GM21786 (cell line): ENCODE data around the gene F10.

ENCODE experiments used
- ATAC-seq: cut with Tn5 transposase; IDR thresholded peaks from one replicate; pipeline ENCODE4 v1.9.1; 2021; ENCODE audit not compliant: unreplicated experiment

Gene F10

DNA sequence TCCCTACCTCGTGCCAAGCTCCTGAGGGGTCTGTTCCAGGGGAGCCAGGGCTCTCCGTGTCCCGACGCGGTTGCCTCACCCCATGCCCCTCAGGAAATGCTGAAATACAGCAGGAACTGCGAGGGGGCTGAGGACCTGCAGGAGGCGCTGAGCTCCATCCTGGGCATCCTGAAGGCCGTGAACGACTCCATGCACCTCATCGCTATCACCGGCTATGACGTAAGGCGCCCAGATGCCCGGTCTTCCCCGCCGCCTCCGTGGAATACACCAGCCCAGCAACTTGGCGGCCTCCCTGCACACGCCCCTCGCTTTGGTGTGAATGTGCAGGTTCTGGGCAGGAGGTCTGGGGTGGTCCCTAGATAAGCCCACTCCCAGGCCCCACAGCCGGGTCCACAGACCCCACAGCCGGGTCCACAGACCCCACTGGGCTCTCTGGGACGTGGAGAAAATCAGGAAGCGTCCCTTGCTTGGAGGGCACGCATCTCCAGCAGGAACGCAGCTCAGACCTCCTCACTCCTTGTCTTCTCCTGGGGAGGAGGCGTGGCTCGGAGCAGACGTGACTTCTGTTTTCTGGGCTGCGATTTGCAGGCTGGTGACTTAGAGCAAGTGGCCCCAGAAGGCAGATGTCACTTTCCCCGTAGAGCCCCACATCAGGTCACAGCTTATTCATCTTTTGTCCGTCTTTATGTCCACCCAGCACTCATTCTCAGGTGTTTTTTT, 36.4 kb upstream of the F10 start:
- no peak for ATAC-seq

DNA sequence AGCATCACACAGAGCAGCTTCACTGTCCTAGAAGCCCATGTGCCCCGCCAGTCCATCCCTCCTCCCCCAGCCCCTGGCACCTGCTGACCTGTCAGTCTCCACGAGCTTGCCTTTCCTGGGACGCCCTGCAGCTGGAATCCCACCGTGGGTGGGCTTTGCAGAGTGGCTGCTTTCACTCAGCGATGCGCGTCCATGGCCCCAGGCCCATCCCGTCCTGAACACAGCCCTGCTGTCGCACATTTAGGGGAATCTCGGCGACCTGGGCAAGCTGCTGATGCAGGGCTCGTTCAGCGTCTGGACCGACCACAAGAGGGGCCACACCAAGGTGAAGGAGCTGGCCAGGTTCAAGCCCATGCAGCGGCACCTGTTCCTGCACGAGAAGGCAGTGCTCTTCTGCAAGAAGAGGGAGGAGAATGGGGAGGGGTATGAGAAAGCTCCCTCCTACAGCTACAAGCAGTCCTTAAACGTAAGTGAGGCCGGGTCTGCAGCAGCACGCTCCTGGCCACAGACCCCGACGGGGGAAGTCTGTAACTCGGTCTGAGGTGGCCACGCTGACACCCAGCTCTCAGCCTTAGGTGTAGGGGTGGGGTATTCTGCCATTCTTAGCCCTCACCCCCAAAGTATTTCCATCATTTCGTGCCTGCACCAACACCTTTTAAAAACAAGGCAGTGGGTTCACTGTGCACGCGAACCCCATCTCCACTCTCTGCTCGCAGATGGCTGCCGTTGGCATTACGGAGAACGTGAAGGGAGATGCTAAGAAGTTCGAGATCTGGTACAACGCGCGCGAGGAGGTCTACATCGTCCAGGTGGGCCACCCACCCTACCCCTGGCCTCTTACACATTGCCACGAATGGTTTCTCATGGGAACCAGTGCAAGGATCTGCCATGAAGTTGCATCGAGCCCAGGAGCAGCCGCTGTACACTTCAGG, 35.3 kb upstream of the F10 start:
- no peak for ATAC-seq

DNA sequence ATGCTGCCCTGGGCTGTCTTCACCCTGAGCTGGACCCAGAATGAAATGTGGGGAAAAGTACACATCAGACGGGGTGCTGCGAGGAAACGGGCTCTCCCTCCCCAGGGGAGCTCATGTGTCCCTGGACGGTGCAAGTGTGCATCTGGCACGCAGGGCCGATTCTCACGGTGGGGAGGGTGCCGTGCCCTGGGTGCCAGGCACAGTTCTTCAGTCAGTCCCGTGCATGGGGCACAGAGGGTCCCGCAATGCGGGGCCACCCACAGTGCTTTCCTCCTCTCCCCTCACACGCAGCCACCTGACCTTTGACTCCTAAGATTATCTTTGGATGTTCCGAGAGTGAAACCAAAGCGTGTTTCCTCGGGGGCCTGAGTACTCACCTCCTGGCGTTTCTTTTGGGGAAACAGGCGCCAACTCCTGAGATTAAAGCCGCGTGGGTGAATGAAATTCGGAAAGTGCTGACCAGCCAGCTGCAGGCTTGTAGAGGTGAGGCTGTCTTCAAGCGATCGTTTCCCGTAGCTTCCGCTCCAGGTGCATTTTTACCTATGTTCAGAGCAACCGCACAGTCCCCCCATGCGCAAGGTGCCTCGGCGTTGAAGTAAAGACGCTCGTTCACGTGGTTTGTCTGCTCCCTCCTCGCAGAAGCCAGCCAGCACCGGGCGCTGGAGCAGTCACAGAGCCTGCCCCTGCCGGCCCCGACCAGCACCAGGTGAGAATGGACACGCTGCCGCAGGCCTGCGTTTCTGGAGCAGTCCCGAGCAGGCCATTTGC, 34.5 kb upstream of the F10 start:
- no peak for ATAC-seq

DNA sequence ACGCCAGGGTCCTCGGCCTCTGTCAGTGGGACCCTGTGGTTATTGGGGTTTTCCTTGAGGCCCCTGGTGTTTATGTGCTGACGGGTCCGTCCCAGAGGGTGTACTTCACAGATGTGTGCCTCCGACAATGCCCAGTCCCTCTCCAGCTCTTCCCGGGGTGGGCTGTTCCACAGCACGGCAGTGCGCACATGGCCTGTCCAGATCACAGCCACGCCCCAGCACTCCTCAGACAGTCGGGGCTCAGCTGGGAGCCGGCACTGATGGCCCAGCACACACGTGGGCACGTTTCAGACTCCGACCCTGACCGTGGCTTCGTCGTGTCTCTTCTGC, 33.9 kb upstream of the F10 start:
- ATAC-seq: no peak

DNA sequence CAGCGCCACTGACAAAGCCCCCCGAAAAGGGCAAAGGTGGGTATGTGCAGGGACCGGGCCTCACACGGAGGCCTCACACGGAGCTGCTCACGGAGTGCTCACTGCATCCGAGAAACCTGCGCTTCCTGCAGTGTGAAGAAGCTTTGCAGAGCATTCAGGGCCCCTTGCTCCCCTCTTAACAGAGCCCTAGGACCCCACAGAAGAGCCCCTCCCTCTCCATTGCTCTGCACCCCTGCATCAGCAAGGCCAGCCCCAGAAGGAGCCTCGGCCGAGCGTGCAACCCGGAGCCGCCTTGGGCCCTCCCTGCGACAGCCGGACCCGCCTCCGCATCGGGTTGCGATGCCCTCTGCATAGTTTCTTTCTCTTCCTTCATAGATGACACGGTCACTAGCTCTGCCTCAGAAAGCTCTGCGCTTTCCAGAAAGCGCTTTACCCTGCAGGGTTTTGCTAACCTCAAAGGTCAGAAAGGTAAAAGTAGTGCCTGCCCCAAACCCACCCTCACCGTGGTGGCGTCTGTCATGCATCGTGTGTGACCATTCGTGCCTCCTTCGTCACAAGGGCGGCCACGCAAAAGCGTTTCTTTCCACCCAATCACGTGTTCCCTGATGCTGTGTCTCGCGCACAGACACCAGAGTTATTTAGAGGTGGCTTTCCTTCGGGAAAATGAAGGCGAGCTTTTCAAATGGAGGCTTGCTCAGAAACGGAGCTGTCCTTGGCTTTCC, 32.7 kb upstream of the F10 start:
- no peak for ATAC-seq

DNA sequence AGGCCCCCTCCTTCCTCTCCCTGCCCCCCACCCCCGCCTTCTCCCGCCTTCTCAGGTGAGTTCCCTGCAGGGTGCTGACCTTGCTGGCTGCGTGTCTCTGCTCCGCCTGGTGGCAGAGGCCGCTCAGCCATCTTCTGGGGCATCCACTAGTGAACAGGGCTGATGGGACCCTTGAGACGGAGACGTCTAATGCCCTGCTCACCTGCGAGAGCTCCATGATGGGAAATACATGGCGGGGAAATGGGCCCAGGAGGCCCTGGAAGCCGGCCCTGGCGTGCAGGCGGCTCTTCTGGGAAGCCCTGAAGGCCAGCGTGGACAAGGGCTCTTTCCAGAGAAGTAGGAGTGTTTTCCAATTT, 32.2 kb upstream of the F10 start:
- no peak for ATAC-seq

DNA sequence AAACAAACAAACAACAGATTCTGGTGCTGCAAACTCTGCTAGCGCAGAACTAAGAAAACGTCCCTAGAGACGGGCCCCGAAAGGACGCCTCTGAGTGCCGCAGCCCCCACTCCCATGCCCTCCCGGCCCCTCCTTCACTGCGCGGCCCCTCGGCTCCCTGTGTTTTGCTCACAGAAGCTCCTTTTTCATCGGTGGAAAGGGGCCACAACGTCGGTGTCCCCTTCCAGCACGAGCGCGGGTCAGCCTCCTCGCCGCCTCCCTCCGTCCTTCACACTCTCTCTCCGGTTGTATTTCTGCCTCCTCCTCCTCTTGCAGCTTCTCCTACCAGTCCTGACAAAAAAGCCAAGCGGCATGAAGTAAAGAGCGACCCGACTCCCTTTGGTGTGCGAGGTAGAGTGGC, 31.8 kb upstream of the F10 start:
- ATAC-seq: no peak

DNA sequence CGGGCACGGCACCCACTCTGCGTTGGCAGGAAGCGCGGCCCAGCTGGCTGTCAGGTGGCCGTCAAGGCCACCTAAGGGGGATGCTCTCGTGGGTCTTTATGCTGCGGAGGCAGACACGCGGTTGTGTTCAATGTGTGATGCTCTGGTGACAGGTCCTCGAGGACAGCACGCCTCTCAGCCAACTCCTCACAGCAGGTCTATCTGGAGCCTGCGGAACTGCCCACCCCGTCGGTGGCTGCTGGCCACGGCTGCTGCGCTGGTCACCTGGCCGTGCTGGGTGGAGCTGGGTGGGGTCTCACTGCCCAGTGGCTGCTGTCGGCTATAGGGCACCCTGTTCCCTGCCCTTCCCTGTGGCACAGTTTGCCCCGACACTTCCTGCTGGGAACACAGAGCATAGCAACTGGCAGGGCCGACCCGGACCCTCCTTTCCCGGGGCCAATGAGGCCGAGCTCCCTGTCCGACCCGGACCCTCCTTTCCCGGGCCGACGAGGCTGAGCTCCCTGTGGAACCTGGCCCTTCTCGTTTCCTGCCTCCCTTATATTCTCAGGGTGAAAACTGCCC, 31.3 kb upstream of the F10 start:
- no peak for ATAC-seq

DNA sequence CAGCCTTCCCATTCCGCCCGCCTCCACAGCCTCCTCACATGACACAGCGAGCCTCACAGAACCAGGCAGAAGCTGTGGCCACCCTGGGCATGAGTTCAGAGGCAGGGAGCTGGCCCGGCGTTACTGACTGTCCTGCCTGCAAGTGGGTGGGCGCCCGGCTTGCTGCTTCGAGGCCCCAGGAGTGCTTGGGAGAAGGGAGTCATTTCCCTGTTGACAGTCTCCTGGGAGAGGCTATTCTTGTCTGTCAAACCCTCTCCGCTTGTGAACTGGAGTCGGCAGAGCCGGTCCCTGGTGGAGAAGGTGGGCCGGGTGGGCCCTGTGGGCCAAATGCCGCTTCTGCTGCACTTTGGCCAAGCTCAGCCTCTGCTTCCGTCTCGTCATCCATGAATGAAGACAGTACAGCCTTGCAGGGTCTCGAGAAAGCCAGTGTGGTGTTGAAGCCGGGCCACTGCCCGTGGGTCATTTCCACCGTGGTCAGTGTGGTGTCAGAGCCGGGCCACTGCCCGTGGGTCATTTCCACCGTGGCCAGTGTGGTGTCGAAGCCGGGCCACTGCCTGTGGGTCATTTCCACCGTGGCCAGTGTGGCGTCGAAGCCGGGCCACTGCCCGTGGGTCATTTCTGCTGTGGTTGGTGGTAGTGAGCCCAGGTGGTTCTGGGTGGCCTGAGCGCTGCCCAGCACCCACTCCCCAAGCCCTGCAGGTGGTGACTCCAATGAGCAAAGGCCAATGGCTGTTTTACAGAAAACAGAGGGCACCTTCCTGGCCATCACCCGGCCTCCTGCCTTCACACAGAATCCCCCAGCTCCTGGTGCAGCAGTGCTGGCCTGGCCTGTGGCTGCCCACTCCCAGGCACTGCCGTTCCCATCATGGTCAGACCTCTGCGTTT, 30.5 kb upstream of the F10 start:
- ATAC-seq: no peak

DNA sequence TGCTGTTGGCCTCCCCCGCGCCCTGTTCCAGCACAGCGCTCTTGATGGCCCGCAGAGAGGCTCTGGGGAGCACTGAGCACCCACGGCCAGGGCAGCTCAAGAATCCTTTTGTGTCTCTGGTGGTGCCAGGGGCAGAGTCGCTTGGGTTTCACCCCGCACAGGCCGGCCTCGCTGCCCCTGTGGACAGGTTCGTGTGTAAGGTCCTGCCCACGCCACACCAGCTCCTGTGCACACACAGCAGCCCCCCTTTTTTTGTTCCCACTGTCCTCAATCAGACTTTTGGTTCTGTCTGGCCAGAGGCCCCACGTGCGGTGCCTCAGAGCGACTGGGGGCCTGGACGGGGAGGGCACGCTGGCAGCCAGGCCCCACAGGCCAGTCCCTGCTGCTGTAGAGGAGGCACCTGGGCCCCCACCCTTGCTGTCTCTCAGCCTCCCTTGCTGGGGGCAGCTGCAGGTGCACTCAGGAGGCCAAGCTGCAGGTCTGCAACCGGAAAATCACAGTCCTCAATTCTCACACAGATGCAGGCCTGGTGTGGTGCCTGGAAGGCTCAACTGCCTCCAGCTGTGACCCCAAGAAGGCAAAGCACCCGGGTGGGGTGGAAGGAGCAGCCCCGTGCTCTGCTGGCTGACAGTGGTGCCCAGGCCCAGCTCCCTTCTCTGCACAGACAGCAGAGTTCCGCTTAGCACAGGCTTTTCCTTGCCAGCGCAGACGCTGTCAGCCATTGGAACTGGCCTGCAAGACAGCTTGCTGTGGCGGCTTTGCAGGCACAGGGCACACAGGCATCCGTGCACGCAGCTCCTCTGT, 29.6 kb upstream of the F10 start:
- ATAC-seq: no peak

DNA sequence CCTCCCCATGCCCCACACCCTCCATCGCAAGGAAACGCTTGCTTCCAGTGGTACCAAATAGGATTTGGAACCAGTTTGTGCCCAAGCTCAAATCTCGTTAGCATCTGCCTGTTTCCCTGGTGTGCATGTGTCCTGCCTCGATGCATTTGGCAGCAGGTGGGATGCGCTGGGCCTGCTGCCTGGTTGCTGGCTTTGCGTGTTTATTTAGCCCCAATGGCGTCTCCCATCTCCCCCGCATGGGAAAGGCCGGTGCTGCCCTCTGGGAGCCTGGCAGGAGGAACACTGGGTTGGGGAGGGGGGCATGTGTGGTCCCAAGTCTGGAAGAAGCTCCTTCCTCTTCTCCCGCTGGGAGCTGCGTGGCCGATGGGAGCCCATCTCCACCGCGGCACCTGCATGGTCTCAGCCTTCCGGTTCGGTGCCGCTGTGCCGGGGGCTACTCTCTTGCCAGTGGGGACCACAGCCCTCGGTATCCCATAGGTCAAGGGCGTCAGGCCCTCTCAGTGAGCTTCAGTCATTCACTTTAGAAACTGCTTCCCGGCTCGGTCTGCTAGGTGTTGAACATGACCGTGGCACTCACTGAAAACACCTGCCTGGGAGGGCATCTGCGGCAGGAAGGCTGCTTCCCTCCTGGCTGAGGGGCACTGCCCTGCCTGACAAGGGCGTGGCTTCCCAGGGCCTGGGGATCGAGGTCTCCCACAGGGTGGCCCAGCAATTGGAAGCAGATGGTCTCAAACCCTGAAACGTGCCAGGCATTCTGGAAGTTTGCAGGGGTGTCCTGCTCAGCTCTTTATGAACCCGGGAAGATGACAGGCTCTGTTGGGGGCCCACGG, 28.8 kb upstream of the F10 start:
- ATAC-seq: no peak

DNA sequence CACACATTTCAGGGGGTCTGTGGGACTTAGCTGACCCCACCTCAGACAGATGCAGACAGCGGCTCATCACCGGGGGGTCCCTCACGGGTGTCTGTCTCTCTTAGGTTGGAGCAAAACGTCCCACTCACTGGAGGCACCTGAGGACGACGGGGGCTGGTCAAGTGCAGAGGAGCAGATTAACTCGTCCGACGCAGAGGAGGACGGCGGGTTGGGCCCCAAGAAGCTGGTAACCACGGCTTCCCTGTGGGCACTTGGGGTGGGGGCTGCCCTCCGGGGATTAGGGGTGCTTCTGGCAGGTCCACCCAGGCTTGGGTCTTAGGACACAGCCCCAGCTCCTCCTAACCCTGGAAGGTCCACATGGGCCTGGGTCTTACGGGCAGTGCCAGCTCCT, 28.2 kb upstream of the F10 start:
- ATAC-seq: no peak

DNA sequence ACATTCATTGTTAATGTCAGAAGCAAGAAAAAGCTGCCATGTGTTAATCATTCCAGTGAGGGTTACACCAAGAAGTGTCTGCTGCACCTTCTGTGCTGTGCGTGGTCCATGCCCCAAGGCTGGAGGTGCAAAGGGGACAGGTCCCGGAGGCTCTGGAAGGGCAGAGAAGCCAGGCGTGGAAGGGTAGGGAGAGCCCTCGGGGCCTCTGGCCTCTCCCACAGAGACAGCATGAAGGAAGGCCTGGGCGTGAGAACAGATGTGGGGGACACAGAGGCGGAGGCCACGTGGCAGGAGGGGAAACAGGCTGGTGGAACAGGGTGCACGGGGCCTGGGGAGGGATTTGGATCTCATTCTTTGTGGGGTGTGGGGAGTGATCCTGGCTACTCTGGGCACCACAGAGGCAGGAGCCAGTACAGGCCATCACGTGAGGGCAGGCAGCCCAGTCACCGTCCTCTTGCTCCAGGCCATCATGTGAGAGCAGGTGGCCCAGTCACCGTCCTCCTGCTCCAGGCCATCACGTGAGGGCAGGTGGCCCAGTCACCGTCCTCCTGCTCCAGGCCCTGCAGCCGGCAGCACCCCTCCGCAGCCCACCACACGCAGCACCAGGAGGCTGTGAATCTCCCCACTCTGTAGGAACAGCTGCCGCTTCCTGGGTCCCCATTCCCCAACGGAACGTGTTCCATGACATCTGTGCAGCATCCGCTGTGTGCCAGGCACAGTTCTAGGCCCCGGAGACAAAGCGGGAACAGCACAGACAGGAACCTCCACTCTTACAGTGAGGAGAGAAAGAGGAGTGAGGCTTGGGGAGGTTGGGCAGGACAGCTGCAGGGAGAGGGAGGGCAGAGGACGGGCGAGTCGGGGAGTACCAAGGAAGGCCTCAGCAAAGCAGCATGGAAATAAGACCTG, 27.2 kb upstream of the F10 start:
- ATAC-seq: no peak

DNA sequence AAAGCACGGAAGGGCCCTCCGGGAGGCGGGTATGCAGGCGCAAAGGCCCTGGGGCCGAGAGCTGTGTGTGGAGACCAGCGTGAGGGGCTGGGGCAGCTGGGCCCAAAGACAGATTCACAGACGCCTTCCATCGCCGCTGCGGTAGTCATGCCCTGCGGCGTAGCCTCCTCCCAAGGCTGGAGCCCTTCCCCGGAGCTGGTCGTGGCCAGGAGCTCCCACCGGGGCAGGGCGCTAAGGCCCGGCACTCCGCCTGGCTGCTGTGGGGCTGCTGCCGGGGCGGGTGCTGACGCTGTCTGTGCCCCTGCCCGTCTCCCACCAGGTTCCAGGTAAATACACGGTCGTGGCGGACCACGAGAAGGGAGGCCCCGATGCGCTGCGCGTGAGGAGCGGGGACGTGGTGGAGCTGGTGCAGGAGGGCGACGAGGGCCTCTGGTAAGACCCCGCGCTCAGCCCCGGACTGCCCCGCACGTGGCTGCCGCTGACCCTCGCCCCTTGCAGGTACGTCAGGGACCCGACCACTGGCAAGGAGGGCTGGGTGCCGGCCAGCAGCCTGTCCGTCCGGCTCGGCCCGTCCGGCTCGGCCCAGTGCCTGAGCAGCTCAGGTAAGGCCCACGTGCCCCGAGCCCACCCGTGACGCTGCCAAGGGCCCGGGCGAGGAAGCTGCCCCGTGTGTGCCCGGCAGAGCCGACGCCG, 26.4 kb upstream of the F10 start:
- ATAC-seq: no peak

DNA sequence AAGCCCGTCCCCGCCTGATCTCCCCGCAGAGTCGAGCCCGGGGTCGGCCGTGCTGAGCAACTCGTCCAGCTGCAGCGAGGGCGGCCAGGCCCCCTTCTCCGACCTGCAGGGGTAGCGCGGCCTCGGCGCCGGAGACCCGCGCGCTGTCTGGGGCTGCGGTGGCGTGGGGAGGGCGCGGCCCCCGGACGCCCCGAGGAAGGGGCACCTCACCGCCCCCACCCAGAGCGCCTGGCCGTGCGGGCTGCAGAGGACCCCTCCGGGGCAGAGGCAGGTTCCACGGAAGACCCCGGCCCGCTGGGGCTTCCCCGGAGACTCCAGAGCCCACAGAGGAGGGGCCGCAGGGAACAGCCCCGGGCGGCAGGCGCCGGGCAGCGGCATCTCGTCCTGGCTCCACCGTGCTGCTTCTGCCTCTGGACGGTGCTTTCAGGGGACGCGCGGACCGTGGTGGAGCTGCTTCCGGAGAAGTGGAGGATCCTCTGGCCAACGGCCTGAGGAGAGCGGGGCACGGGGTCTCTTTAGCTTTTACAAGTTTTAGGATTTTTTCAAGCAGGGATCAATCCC, 25.8 kb upstream of the F10 start:
- ATAC-seq: no peak

DNA sequence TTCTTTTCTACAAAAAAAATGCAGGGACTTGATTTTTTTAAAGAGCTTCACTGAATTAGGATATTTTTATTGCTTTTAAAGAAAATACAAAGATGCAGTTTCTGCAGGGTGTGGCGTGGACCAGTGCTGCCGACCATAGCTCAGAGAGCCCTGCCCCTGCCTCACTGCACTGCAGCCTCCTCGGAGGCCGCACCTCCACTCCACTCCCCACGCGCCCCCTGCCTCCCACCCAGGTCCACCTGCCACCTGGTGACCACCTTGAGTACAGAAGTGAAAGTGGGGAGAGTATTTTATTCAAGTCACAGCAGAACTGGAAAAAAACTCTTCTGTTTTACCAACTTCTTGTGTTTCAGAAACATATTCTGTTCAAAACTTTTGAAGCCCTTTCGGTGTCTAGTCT, 24.9 kb upstream of the F10 start:
- no peak for ATAC-seq
